Measurements from ENCODE around the gene CTNNA3.

GRCh38 chr10:66877361-66877760, 818.6 kb downstream of the CTNNA3 start:
- TF ChIP-seq, protein P1, sequence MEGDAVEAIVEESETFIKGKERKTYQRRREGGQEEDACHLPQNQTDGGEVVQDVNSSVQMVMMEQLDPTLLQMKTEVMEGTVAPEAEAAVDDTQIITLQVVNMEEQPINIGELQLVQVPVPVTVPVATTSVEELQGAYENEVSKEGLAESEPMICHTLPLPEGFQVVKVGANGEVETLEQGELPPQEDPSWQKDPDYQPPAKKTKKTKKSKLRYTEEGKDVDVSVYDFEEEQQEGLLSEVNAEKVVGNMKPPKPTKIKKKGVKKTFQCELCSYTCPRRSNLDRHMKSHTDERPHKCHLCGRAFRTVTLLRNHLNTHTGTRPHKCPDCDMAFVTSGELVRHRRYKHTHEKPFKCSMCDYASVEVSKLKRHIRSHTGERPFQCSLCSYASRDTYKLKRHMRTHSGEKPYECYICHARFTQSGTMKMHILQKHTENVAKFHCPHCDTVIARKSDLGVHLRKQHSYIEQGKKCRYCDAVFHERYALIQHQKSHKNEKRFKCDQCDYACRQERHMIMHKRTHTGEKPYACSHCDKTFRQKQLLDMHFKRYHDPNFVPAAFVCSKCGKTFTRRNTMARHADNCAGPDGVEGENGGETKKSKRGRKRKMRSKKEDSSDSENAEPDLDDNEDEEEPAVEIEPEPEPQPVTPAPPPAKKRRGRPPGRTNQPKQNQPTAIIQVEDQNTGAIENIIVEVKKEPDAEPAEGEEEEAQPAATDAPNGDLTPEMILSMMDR (IDR thresholded peaks at IDR 0.05) = no peak
- TF ChIP-seq POLR2A (IDR thresholded peaks at IDR 0.05) = no peak
